Activated CD8-positive, alpha-beta memory T cell treated with anti-CD3 and anti-CD28 coated beads for 1 hour (primary cell): Measurements from ENCODE around the gene RBM11.
"Not testable (repeated sequence)": the region's sequence is repeated elsewhere in the genome, so short reads cannot be mapped to it uniquely, and the experiment has no call there.

Experiments
- DNase-seq, 2 donors: peaks; one replicate each; pipeline ENCODE4 v3.0.0-alpha.2; 2020; ENCODE audit warnings: low read depth in 1 of 2; ENCODE audit errors: extremely low read depth in 1 of 2

RBM11 gene, protein sequence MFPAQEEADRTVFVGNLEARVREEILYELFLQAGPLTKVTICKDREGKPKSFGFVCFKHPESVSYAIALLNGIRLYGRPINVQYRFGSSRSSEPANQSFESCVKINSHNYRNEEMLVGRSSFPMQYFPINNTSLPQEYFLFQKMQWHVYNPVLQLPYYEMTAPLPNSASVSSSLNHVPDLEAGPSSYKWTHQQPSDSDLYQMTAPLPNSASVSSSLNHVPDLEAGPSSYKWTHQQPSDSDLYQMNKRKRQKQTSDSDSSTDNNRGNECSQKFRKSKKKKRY

GRCh38 chr21:14215971-14216641, at the start of gene RBM11:
TSS of gene RBM11 (plus strand) at chr21:14216157. CDS start at chr21:14216187, 30 bp downstream.
- DNase-seq: peak; percentile 43 to 68

- DNase-seq: not testable (repeated sequence)
Measured at GRCh38 chr21:14166463-14167223, 49.3 kb upstream of the RBM11 start.

DNA sequence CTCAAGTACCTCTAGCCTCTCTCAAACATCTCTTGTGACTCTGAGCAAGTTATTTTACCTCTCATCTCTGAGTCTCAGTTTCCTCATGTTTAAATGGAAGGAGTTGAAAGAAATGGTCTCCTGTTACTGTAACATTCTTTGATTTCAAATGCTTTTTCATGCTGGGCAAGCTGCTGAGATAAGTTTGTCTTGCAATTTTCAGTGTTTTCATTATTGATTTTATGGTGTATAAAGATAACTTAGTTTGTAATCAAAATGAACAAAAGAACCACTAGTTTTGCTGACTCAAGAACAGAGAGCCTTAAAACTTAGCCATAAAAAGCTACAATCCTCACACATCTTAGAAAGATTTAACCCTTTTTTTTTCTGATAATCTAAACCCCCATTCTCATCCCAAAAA, 9.7 kb upstream of the RBM11 start:
- no peak for DNase-seq

DNA sequence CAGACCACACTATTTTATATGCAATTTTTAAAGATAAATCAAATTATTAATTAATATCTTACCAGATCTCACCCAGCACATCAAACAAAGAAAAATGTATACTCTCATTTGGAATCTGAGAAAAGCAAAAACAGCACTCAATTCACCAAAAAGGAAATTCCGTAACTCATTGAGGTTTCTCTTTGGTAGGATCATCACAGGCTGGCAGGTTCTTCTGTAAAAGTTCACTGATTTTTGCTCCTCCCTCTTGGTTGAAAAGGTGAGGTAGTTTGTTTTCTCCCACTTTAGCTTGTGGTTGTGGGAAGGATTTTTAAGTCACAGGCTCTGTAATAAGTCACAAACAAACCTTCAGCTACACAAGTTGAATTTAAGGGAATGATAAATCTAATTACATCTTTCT, 5.2 kb upstream of the RBM11 start, which contains the start of gene LIPI:
TSS of gene LIPI (minus strand) at position 218 of the 400 bp plus-strand sequence. CDS start at position 108, 110 bp downstream.
- DNase-seq: no peak

DNA sequence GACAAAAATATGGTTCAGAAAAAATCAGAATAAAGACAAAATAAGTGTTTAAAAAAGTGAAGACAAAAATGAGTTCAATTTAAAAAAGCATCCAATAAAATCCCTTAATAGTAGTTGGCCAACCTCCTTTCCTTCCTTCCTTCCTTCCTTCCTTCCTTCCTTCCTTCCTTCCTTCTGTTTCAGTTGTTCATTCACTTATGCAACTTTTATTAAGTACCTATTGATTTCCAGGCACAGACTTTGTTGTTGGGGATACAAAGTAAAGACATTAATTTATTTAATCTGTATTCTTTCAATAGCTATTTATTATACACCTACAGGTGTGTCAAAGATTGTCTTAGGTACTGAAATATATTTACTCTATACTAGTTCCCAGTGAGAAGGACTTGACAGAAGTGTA, 2.8 kb upstream of the RBM11 start:
- no peak for DNase-seq

GRCh38 chr21:14223365-14223764, 7.4 kb downstream of the RBM11 start:
- DNase-seq: no peak

GRCh38 chr21:14229399-14229798, 13.4 kb downstream of the RBM11 start:
- no peak for DNase-seq

GRCh38 chr21:14235101-14235500, 19.1 kb downstream of the RBM11 start:
- DNase-seq: no peak

DNA sequence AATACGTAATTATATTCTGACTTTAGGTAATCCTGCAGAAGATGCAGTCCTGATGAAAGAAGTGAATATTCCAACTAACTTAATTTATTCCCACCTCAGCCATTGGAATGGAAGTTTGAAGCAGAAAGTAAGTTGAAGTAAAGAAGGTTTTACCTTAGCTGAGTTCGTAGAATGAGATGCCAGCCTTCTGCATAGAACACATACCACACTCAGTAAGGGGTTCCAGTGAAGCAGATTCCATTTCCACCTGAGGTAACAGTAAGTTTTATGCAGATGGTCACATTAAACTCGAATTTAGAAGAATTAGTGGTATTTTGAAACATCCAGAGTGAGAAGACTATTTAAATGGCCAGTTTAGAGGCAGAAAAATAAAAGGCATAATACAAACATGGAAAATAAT, 20.2 kb downstream of the RBM11 start:
- DNase-seq: no peak

GRCh38 chr21:14239281-14239680, 23.3 kb downstream of the RBM11 start:
- DNase-seq: no peak

DNA sequence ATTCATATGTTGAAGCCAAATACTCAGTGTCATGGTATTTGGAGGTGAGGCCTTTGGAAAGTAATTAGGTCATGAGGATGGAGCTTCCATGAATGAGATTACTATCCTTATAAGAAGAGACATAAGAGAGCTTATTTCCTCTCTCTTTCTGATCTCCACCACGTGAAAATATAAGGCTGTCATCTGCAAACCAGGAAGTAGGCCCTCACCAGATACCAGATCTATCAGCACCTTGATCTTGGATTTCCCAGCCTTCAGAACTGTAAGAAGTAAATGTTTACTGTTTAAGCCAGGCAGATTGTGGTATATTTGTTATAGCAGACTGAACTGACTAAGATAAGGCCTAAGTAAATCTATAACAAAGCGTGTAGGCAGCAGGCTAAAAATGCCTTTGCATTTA, 25.3 kb downstream of the RBM11 start:
- DNase-seq: no peak

- no peak for DNase-seq
Measured at GRCh38 chr21:14243461-14243860, 27.5 kb downstream of the RBM11 start.

- no peak for DNase-seq
Measured at GRCh38 chr21:14243874-14244273, 27.9 kb downstream of the RBM11 start.

GRCh38 chr21:14244911-14245310, 29.0 kb downstream of the RBM11 start:
- no peak for DNase-seq

DNA sequence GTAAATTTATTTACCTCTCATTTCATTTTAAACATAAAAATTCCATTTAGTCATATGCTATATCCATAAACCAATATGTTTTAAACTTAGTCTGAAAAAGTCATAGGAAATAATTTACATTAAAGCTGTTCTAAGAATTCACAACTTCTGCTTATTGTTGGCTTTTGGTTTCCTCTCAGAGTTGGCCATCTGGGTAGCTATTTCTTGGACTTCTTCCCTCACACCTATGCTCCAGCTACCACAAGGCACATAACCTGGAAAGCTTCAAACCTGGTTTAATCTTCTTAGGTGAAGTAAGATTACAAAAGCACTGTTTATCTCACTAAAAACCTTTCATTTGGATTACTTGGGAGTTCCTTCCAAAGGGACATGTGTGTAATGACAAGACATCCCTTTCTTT, 29.8 kb downstream of the RBM11 start:
- no peak for DNase-seq

GRCh38 chr21:14251336-14251735, 35.4 kb downstream of the RBM11 start:
- no peak for DNase-seq

DNA sequence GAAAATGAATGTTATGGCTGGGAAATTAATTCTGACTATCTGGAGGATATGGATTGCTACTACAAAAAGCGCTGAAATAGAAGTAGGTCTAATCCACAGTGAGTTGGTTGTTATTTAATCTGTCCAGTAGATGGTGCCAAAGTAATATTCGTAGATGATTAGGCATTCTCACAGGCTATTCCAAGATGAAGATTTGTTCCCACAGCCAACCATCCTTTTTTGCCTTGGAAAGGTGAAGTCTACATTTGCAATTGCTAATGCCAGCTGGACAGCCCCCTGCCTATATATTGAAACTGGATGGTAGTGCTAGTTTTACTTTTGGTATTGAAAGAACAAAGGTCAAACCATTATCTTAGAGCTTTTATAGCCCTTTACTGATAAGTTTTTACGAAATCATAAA, 43.8 kb downstream of the RBM11 start:
- DNase-seq: no peak

GRCh38 chr21:14260174-14260764, 44.3 kb downstream of the RBM11 start:
- no peak for DNase-seq

DNA sequence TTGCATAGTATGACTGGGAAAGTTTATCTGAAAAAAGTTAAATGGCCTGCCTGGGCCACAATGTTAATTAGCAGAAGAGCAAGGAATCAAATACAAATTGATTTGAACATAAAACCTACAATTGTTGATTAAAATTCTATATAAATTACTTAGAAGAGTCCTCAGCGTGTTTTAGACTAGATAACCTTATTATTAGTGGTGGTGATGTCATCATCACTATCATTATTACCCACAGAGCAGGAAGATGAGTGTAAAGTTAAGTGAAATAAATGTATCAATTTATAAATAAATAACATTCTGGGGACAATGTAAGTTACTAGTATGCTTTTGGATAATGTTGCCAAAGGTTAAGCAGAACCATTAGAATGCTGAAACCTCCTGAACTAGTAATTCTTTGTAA, 46.1 kb downstream of the RBM11 start:
- no peak for DNase-seq

DNA sequence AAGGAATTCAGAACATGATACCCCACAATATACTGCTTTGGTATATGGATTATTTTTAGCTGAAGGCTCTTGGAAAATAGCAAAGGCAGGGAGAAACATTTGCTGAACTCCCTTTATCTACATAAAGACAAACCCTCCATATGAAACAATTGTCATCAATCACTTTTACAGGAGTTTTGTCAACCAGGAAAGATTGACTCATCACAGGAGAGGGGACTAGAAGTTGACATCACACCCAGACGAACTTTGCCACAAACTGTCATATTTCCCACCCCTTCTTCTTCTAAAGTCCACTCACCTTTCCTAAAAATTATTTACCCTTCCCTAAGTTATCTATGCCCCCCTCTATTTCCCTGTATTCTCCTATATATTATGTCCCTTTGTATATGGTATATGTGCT, 47.9 kb downstream of the RBM11 start:
- no peak for DNase-seq

DNA sequence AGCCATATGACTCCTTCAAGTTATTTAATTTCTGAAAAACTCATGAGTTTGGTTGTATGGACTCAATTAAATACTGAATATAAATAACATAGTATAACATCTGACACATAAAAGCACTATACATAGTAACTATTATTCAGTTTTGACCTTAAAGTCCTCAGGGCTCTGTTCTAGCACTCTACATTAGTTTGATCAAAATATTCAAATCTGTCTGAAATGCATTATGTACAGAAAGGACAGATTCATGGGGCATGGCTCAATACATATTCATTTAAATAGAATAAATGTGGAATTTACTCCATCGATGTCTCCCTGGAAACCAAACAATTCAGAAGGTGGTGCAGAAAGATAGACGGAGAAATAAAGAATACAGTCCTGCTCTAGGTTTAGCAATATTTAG, 49.1 kb downstream of the RBM11 start:
- DNase-seq: no peak
